Psoas muscle (tissue), 8 donors: ENCODE measurements around the gene IER2. TPM values are rescaled to one million over a fixed set of nuclear protein-coding genes. Genes with fewer than 3 reads are reported as not detected.

Experiments used
- ATAC-seq, 4 donors: fragments of 200-7000 bp; cut with Tn5 transposase; one replicate each; pipeline ENCODE4 v1.9.1; 2020; ENCODE audit warnings: moderate library complexity in 3 of 4, mild to moderate bottlenecking in 2 of 4
- DNase-seq, 2 donors: peaks; one replicate each; pipeline ENCODE4 v3.0.0-alpha.2; 2020
- H3K27ac ChIP-seq: fragments of 200-600 bp; one replicate; pipeline ENCODE4 v1.8.0; 2022
- H3K27me3 ChIP-seq, 3 donors: fragments of 200-600 bp in 1 of 3; one replicate each; pipeline versions ENCODE4 v1.6.1 to v1.8.0; 2013 to 2022; ENCODE audit warnings: low read length in 2 of 3, mild to moderate bottlenecking in 2 of 3, moderate library complexity in 1 of 3; ENCODE audit not compliant: insufficient read depth in 3 of 3
- H3K36me3 ChIP-seq, 2 donors: fragments of 200-600 bp in 1 of 2; one replicate each; pipeline versions ENCODE4 v1.6.1 to v1.8.0; 2013 to 2022; ENCODE audit warnings: low read depth in 1 of 2, mild to moderate bottlenecking in 1 of 2, moderate library complexity in 1 of 2; ENCODE audit not compliant: insufficient read depth in 1 of 2
- H3K4me1 ChIP-seq: fragments of 200-600 bp; one replicate; pipeline ENCODE4 v1.8.0; 2022
- H3K4me3 ChIP-seq: fragments of 200-600 bp; one replicate; pipeline ENCODE4 v1.8.0; 2022; ENCODE audit warnings: mild to moderate bottlenecking
- H3K9me3 ChIP-seq: fragments of 200-600 bp; one replicate; pipeline ENCODE4 v1.8.0; 2022
- WGBS, 3 donors: extraction: QIAGEN DNeasy Blood & Tissue Kit; methylation state at CpG; one replicate each; pipeline versions ENCODE4 v1.1.6 to v1.1.7; 2013; 5-methylcytosine and 5-hydroxymethylcytosine counted together
- intact Hi-C, 2 donors: fragments of 100-400 bp; cut with DNase I; formaldehyde crosslinking; loops; one replicate each; pipeline versions ENCODE4 v1.11.0 to v1.14.2; 2022
- polyA plus RNA-seq, 3 donors: library from polyadenylated mRNA; stranded (reverse); fragments of 200-250 nt; gene quantifications; one replicate each; pipeline ENCODE4 v1.2.3, GENCODE V29; 2013
- total RNA-seq, 4 donors: library from RNA; stranded (reverse); fragmentation: NEBNext Ultra II Directional in 2 of 4; extraction: Animal tissue kit (Norgen Biotek cat#: 25700) in 2 of 4; gene quantifications; one replicate each; pipeline versions ENCODE4 v1.2.1 to v1.2.4, GENCODE V29; 2021 to 2023
- TF ChIP-seq, protein P1 (sequence below): fragments of 200-600 bp; IDR thresholded peaks from one replicate; pipeline ENCODE4 v1.8.0; 2022; ENCODE audit warnings: antibody characterized with exemption
- donor health status: healthy with polysubstance abuse.
- donor health status: DM: no; HTN: no; CAD: no; lungs with moderate emphysema.
- donor health status: Bipolar disorder and iron deficiency.
- donor health status: healthy.
- donor health status: DM: yes; HTN: yes; CAD: no.
- donor health status: DM: no; HTN: no; CAD: no.
- donor health status: DM: no; HTN: no; CAD: no.
- donor health status: DM: yes; HTN: yes; CAD: no.

The IER2 gene
- total and polyA plus RNA-seq, 7 donors = 12.9 to 62.7 (median 29.0) TPM

DNA sequence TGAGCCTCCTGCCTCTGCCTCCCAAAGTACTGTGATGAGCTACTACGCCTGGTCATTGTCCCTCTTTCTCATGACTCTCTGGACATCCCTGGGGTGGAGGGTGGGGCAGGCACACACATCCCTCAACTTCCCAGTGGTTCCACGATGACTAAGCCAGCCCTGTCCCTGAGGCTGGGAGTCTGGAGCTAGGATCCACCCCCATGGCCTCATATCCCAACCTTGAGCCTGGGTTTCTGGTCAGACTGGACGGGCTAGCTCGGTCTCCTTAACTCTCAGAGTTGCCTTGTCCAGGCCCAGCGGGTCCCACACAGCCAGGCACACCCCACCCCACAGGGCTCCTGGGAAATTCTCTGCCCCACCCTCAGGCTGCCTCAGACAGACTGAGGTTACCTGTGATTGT lies 19.6 kb downstream of the IER2 start:
- TF ChIP-seq, protein P1, sequence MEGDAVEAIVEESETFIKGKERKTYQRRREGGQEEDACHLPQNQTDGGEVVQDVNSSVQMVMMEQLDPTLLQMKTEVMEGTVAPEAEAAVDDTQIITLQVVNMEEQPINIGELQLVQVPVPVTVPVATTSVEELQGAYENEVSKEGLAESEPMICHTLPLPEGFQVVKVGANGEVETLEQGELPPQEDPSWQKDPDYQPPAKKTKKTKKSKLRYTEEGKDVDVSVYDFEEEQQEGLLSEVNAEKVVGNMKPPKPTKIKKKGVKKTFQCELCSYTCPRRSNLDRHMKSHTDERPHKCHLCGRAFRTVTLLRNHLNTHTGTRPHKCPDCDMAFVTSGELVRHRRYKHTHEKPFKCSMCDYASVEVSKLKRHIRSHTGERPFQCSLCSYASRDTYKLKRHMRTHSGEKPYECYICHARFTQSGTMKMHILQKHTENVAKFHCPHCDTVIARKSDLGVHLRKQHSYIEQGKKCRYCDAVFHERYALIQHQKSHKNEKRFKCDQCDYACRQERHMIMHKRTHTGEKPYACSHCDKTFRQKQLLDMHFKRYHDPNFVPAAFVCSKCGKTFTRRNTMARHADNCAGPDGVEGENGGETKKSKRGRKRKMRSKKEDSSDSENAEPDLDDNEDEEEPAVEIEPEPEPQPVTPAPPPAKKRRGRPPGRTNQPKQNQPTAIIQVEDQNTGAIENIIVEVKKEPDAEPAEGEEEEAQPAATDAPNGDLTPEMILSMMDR = no peak
- Histone ChIP-seq H3K27ac (no peak overlapping the region), H3K27me3 (no peaks in the 10 kb centered on the region), H3K36me3 (no peaks in the 10 kb centered on the region), H3K4me1 (peaks cover 18% of the 10 kb centered on the region), H3K9me3 (no peaks in the 10 kb centered on the region), H3K4me3 (no peak overlapping the region)
- WGBS, 3 donors = 74 to 78% (median 75%) methylated on average over 5 of the region's 5 CpGs
- intact Hi-C loops = no loop called here
- ATAC-seq (no peak), DNase-seq (no peak)

DNA sequence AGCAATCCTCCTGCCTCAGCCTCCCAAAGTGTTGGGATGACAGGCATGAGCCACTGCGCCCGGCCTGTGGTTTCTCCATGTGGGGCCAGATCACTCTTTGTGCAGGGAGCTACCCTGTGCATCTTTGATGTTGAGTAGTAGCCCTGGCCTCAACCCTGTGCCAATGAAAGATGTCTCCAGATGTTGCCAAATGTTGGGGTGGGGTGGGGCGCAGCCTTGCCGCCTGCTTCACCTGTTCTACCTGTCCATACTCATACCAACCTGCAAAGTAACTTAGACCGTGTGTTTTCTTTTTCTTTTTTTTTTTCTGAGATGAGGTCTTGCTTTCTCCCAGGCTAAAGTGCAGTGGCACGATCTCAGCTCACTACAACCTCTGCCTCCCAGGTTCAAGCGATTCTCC lies 20.9 kb downstream of the IER2 start:
- Histone ChIP-seq H3K27me3 (no peaks in the 10 kb centered on the region), H3K4me3 (no peak overlapping the region), H3K36me3 (no peaks in the 10 kb centered on the region), H3K27ac (no peak overlapping the region), H3K4me1 (peaks cover 17% of the 10 kb centered on the region), H3K9me3 (no peaks in the 10 kb centered on the region)
- no peak for DNase-seq
- 93 to 95% (median 94%) methylated on average over 7 of the region's 7 CpGs for WGBS, 3 donors
- intact Hi-C loops = no loop called here
- ATAC-seq = no peak
- TF ChIP-seq, protein P1 = no peak

DNA sequence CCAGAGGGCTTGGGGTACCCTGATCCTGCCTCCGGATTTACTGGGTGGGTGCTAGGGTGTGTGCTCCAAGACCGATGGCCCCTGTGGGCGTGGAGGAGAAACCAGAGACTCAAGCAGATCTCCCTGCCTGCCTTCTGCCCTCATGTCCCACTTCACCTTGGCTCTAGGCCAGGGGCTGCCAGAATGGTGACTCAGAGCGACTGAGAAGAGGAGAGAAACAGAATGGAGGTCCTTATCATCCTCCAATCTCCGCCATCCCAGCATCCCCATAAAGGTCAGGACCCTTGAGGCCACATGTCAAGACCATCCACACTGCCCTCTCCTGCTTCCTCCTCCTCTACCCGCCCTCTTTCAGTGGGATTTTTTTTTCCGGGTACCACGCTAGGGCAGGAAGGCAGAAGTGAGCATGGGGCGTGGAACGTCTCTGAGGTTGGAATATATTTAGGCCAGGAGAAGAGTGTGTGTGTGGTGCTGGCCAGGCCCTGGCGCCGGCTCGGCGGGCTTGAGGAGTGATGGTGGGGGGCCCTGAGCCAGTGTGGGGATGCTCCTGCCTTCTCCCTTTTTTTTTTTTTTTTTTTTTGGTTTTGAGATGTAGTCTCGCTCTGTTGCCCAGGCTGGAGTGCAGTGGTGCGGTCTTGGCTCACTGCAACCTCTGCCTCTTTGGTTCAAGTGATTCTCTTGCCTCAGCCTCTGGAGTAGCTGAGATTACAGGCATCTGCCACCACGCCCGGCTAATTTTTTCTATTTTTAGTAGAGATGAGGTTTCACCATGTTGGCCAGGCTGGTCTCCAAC lies 22.3 kb downstream of the IER2 start:
- intact Hi-C loops = no loop called here
- H3K4me3 ChIP-seq = peak overlapping the region; percentile 15
- H3K27ac ChIP-seq = peak overlapping the region; percentile 46
- DNase-seq (peak; percentile 82), ATAC-seq (peak; percentile 48 to 72 (median 67))
- WGBS, 3 donors = 27 to 36% (median 31%) methylated on average over 17 to 18 of the region's 18 CpGs
- TF ChIP-seq, protein P1 = no peak
- H3K4me1 ChIP-seq = peaks cover 10% of the 10 kb centered on the region
- H3K9me3 ChIP-seq = no peaks in the 10 kb centered on the region
- H3K36me3 ChIP-seq = no peaks in the 10 kb centered on the region
- H3K27me3 ChIP-seq = no peaks in the 10 kb centered on the region

GRCh38 chr19:13173139-13173737 lies 23.0 kb downstream of the IER2 start:
- peaks cover 10% of the 10 kb centered on the region for H3K4me1 ChIP-seq
- H3K9me3 ChIP-seq = no peaks in the 10 kb centered on the region
- DNase-seq (no peak), ATAC-seq (no peak)
- H3K36me3 ChIP-seq = no peaks in the 10 kb centered on the region
- intact Hi-C loops = no loop called here
- WGBS, 3 donors = 66 to 74% (median 66%) methylated on average over 12 of the region's 12 CpGs
- H3K27me3 ChIP-seq = no peaks in the 10 kb centered on the region
- TF ChIP-seq, protein P1 = no peak
- H3K27ac ChIP-seq = peak overlapping the region; percentile 46
- H3K4me3 ChIP-seq = no peak overlapping the region
